Measurements from ENCODE around the gene PHLDB2.

- TF ChIP-seq, protein P1, sequence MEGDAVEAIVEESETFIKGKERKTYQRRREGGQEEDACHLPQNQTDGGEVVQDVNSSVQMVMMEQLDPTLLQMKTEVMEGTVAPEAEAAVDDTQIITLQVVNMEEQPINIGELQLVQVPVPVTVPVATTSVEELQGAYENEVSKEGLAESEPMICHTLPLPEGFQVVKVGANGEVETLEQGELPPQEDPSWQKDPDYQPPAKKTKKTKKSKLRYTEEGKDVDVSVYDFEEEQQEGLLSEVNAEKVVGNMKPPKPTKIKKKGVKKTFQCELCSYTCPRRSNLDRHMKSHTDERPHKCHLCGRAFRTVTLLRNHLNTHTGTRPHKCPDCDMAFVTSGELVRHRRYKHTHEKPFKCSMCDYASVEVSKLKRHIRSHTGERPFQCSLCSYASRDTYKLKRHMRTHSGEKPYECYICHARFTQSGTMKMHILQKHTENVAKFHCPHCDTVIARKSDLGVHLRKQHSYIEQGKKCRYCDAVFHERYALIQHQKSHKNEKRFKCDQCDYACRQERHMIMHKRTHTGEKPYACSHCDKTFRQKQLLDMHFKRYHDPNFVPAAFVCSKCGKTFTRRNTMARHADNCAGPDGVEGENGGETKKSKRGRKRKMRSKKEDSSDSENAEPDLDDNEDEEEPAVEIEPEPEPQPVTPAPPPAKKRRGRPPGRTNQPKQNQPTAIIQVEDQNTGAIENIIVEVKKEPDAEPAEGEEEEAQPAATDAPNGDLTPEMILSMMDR (optimal IDR thresholded peaks at IDR 0.05 in 1 of 3, IDR thresholded peaks at IDR 0.05 in 1 of 3, conservative IDR thresholded peaks at IDR 0.05 in 1 of 3; ENCODE audit: extremely low read depth in 1 of 3, insufficient read depth in 2 of 3, low read length in 3 of 3), result no peak
- no peak for TF ChIP-seq EZH2 (IDR thresholded peaks at IDR 0.05; ENCODE audit: low read length)
These were observed 70.4 kb downstream of the PHLDB2 start for GRCh38 chr3:111929484-111929883.

Data from keratinocyte (primary cell).